ENCODE data around the gene INKA2.

- TF ChIP-seq POLR2A (IDR thresholded peaks at IDR 0.05; ENCODE audit: low read depth, low read length) (no peak), CTCF (conservative IDR thresholded peaks at IDR 0.05; ENCODE audit: low read depth, low read length) (no peak), RFX5 (IDR thresholded peaks at IDR 0.05; ENCODE audit: low read depth, low read length) (no peak), SMC3 (IDR thresholded peaks at IDR 0.05; ENCODE audit: low read depth, low read length) (no peak), USF2 (IDR thresholded peaks at IDR 0.05; ENCODE audit: low read depth, low read length) (no peak)
Observed at GRCh38 chr1:111784273-111784901, 45.2 kb upstream of the INKA2 start.
